NCI-H2171 (cell line): Measurements from ENCODE around the gene OSBPL2.

Source experiments
- DNase-seq: peaks from one replicate; lab custom pipeline; 2025; lab: John Stamatoyannopoulos, UW

Gene OSBPL2

GRCh38 chr20:62206388-62206775 is 31.9 kb upstream of the OSBPL2 start:
- no peak for DNase-seq

- DNase-seq: no peak
Observed at GRCh38 chr20:62208061-62208794, 30.1 kb upstream of the OSBPL2 start.

- no peak for DNase-seq
Observed at GRCh38 chr20:62208795-62209755, 29.2 kb upstream of the OSBPL2 start.

- DNase-seq: no peak
Observed at GRCh38 chr20:62209850-62210495, 28.3 kb upstream of the OSBPL2 start.

GRCh38 chr20:62210496-62210855 is 27.8 kb upstream of the OSBPL2 start:
- DNase-seq: no peak

- DNase-seq: no peak
Observed at GRCh38 chr20:62211216-62211615, 27.1 kb upstream of the OSBPL2 start.

GRCh38 chr20:62211769-62212288 is 26.5 kb upstream of the OSBPL2 start:
- no peak for DNase-seq

- DNase-seq: peak; percentile 13
Observed at GRCh38 chr20:62212299-62212698, 26.0 kb upstream of the OSBPL2 start.

- DNase-seq: no peak
Observed at GRCh38 chr20:62214067-62214466, 24.3 kb upstream of the OSBPL2 start.

- DNase-seq: no peak
Observed at GRCh38 chr20:62215020-62215990, 23.0 kb upstream of the OSBPL2 start.

- no peak for DNase-seq
Observed at GRCh38 chr20:62215991-62216635, 22.2 kb upstream of the OSBPL2 start.

- peak; percentile 57 for DNase-seq
Observed at GRCh38 chr20:62216636-62217566, 21.4 kb upstream of the OSBPL2 start.

GRCh38 chr20:62217913-62218773 is 20.2 kb upstream of the OSBPL2 start:
- no peak for DNase-seq

GRCh38 chr20:62219101-62219991 is 19.0 kb upstream of the OSBPL2 start:
- peak; percentile 55 for DNase-seq

GRCh38 chr20:62219992-62220665 is 18.2 kb upstream of the OSBPL2 start, which contains the start of gene HRH3:
Gene HRH3 (minus strand): TSS chr20:62220278. CDS start chr20:62219970, 308 bp downstream.
- peak; percentile 63 for DNase-seq

- DNase-seq: peak; percentile 13
Observed at GRCh38 chr20:62220666-62221568, 17.4 kb upstream of the OSBPL2 start.
